Globus pallidus (tissue), 1 donor: ENCODE measurements around the gene PLCL1.
A peak's percentile ranks its signal among the peaks of the same experiment; 100 is the strongest.

Experiments used
- DNase-seq: peaks from one replicate; pipeline ENCODE4 v3.0.0-alpha.2; 2015; ENCODE audit warnings: low spot score

Gene PLCL1

DNA sequence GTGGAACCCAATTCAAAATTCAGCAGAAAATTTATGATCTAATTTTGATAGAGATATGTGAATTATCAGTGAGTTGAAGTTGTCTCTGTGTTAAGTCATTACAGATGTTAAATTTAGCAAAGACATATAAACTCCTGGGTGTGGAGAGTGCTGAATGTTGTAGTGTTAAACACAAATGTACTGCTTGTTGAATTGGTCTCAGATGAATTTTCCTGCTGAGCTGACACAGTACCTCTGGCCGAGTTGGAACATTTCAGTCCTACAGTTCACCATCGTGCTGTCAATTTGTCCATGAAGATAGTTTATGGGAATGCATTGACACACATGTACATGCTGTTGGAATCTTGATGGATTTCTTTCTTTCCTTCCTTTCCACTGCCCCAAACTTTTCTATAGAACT, 255.9 kb downstream of the PLCL1 start:
- no peak for DNase-seq

DNA sequence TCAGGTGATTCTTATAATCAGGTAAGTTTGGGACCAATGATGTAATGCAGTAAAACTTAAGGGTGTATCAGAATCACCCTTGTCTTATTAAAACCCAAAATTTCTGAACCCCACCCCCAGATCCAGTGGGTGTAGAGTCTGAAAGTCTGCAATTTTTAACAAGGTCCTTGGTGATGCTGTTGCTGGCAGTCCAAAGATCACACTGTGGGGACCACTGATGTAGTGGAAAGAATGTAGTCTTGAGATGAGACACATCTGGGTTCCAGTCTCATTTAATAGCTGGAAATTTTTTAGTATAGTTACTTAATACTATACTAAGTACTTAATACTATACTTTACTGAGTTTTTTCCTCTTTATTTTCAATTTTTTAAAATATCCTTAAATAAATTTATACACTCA, 258.4 kb downstream of the PLCL1 start:
- DNase-seq = no peak

DNA sequence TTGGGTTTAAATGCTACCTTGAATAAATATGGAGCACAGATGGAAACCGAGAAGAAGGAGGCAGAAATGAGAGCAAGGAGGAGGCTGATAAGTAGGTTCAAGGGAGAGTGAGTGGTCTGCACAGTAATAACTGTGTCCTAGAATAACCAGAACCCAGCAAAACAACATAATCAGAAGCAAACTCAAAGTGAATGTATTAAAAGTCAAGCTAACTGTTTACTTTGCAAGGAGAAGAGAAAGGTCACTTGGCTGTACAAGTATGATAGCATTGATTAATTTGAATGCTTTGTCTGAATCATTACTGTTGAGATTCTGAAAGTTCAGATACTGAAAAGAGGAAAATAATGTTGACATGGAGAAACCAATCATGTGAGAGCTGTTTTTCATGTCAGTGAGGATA, 258.8 kb downstream of the PLCL1 start:
- no peak for DNase-seq

DNA sequence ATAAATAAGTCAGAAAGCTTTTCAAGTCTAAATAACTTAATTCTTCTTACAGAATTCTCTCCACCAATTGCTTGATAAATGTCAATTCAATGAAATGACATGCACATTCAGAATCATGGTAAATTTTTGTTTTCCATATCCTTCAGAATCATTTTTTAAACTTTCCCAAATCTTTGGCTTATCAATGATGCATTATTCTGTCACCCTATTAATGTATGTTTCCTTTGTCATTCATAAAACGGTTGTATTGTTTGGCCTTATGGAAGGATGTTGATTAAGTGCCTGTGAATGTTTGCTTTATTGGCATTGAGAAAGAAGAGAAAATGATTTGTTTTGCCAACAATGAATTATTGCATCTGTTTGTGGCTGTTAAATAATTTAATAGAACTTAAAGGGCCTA, 260.9 kb downstream of the PLCL1 start:
- no peak for DNase-seq

DNA sequence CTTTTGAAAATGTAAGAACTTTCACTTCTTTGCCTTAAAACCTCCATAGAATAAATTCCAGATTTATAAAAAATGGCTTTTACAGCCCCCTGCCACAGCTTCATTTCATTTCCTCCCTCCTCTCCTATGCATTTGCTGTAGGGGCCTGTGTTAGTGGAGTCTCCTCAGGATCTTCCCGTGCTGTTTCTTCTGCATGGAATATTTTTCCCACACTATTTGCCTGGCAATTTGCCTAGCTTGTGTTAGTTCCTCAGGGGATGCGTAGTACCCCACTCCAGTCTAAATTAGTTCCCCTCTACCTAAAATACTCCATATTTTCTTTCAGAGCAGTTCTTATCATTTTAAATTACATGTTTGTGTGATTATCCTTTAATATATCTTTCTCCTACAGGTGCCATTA, 262.2 kb downstream of the PLCL1 start:
- no peak for DNase-seq

DNA sequence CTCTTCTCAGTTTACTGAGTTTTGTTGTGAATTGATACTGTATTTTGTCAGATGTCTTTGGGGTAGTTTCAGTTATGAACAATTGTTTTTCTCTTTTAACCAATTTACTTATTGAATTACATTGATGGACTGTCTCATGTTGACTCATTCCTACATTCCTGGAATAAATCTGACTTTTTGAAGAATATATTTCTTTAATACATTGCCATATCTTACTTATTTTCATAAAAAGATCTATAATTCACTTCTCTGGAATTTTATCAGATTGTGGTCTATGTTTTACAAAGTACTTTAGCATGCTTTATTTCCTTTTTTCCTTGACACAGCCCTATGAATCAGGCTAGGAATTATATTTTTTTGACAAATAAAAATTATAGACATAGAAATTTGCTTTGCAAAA, 268.3 kb downstream of the PLCL1 start:
- DNase-seq = no peak

DNA sequence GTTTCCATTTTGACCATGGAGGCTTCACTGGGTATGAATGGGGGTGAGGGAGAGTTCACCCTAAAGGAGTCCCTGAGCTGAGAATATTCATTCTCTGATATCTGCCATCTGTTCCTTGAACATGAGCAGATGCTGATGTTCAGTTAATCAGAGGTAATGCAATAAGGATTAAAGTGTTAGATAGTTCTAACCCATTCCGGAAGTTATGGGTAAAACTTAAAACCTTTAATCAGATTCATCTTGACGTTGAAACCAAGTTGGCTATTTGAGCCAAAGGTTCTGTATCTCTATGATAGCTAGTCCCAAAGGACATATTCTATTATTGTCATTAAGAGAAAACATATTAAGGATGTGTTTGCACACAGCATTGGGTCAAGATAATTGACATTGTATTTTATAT, 268.9 kb downstream of the PLCL1 start:
- no peak for DNase-seq

DNA sequence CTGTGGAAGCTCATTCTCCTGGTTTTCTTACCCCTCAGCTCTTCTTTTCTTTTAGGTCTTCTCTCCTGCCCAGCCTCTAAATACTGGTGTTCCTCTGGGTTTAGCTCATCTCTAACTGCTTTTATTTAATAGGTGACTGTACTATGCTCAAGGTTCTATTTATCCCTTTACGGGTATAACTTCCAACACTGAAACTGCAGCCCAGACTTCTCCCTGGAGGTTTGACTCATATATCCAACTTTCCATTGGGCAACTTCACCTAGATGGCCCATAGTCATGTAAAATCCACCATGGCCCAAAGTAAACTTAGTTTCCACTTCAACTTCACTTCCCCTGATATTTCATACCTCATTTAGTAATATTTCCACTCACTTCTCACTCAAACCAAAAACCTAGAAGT, 273.1 kb downstream of the PLCL1 start:
- no peak for DNase-seq

DNA sequence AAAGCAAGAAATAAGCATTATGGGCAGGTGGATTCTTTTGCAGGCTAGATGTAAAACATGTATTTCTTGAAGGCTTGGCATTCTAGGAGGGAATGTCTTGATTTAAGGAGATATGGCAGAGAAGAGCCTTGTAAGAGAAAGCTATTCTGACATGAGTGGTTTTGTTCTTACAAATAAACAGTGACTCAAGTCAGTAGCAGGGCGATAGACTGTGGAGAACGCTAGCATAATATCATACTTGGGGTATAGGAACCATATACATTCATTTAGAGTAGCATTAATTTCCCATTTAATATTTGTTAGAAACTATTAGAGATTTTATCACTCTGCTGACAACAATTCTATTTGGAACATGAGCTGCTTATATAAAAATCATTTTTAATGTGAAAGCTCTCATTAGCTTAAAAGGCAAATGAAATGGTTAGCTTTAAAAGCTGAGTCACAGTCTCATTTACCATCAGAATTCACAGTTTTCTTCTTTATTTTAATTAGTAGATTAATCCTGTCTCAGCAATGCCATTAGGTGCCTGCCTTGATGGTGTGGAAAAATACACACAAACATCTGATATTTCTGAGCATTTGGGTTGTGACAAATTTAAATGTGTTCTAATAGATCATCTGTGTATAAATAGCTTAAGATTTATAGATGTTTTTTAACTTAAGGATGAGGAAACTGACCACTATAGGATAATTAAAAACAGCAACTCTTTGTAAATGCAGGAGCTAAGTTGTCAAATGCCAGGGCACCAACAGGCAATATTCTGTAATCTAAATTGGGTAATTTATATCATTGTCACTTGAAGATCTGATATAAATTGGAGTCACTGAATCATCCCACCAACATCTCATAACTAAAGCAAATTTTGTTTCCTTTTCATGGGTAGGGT, 276.7 kb downstream of the PLCL1 start:
- no peak for DNase-seq

DNA sequence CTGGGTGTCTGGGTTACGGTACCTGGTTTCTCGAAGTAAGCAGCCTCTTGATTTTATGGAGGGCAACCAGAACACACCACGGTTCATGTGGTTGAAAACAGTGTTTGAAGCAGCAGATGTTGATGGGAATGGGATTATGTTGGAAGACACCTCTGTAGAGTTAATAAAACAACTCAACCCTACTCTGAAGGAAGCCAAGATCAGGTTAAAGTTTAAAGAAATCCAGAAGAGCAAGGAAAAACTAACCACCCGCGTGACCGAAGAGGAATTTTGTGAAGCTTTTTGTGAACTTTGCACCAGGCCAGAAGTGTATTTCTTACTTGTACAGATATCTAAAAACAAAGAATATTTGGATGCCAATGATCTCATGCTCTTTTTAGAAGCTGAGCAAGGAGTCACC, 279.8 kb downstream of the PLCL1 start:
- DNase-seq = no peak

DNA sequence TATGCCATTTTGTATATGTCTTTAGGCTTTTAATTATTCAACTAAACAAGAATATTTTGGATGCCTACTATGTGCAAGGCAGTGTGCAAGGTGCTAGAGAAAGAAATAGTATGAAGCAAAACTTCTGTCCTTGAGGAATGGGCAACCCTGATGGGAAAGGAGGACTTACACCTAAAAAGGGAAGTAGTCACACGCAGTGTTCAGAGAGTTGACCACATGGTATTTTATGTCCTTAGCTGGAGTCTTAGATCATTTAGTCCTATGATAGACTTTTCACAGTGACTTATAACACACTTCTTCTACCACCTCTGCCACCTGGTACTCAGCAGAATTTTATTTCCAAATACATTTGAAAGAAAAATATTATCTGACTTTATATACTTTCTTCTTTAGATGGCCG, 291.6 kb downstream of the PLCL1 start:
- DNase-seq = no peak

DNA sequence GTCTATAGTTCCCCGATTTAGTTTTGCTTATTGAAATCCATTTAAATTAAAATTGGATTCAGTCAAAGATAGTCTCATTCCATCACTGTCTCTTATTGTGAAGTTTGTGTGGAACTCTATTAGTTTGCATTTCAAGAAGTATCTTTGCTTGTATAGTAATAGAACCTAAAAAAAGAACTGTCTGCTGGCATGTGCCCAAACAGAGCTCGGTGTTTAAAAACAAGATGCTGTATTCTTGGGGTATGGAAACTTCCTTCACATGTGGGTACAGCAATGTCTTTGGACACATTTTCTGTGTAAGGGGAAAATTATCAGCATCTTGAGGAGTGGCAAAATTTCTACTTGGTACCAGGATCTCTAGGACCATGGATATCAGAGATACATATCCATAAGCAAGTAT, 292.6 kb downstream of the PLCL1 start:
- DNase-seq = no peak

DNA sequence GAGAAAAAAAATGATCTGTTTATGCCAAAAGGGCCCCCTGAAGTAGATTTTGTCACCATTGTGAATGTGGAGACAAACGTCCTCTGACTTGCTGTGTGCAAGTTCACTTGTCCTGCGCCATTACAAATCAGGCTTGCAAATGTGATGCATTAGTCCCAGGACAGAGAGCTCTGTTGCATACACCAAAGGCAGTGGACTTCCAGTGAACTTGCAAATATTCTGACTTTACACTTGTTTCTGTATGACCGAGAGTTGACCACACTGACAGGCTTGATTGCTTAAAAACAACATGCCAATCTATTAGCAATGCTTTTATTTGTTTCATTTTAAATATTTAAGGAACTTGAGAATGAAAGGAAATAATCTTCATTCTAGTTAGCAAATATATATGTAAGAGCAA, 293.2 kb downstream of the PLCL1 start:
- peak; percentile 55 for DNase-seq

DNA sequence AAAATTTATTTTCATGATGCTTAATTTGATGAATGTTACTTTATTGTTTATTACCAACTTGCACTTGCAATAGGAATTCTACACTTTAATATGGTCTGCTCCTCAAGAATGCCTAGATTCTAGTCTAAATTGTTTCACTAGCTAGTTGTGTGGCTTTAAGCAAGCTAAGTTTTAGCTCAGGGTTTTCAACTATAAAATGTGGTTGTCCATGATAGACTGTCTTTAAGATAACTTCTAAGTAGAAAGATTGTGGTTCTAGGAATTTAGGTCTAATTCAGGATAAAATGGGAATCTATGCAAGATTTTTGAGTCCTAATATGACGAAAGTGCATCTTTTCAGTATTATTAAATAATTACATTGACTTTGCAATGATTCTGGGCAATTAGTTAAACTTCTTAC, 294.0 kb downstream of the PLCL1 start:
- DNase-seq = peak; percentile 47

DNA sequence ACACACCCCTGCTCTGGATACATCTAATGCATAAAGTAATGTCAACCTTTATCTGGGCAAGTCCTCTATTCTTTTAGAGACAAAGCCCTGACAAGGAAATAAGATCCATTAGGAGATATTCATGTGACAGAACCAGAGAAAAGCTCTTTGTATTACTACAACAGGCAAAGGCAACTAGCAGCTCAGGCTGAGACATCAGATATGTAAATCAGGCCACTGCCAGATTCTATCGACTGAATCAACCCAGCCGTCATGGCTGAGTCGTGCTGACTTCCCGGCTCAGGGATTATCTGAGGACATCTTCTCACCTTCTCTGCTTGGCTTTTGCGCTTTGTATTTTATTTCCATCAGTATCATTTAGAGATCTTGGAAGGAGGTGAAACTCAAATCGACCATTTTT, 294.5 kb downstream of the PLCL1 start:
- DNase-seq = peak; percentile 92

DNA sequence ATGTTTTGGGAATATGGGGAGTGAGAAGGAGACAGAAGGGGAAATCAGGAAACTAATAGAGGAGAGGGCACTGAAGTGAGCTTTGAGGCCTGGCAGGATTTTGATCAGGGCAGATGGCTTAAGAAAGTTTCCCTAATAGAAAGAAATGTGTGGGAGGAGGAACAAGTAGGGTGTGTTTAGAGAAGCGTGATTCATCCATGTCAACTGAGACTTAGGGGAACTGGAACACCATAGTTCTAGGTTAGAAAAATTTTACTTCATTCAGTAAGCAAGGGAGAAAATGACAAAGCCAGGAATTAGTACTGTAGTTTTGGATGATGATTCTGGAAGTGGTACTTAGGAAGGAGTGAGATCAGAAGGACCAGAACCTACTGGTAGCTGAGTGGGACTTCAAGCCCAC, 296.0 kb downstream of the PLCL1 start:
- DNase-seq = no peak

DNA sequence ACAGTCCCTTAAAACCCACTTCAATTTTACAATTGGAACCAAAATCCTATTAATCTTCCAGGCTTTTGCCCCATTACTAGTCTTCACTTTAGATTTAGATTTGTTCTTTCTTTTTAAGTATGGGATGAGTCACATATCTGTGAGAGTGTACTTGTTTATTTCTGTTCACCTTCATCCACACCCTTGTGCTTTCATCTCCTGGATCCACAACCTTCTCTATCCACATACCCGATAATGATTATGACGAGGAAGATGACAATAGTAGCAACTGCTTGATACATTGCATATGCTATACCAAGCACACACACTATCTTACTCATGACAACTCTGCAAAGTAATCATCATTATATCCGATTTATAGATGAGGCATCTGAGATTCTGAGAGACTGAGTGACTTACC, 297.3 kb downstream of the PLCL1 start:
- DNase-seq = no peak

DNA sequence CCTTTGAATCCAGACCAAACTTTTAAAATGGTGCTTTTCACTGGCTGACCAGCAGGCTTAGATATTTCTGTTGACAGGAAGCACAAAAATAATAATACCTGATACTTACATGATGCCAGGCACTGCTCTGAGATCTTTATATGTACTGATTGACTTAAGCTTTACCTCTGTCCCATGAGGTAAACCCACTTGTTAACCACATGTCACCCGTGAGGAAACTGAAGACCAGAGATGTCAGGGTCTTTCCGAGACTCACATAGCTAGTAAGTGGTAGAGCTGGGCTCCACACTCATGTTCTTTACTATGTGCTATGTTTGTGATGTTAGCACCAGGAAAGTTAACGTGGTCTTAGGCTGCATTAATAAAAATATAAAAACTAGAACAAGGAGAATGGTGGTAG, 297.7 kb downstream of the PLCL1 start:
- no peak for DNase-seq

DNA sequence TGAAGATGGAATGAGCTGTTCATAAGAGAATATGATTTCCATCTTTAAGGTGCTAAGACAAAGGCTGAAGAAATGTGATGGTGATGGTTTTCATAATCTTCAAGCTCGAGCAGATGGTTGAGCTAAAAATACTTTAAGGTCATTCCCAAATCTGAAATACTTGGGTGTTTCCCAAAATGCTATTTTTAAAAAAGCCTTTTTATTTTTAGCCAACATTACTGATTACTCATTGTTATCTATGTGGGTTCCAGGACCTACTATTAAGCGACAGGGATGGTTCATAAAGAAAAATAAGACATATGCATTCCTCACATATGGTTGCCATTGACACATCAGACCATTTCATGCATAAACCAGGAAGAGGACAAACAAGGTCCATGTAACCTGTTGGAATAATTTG, 298.5 kb downstream of the PLCL1 start:
- no peak for DNase-seq

DNA sequence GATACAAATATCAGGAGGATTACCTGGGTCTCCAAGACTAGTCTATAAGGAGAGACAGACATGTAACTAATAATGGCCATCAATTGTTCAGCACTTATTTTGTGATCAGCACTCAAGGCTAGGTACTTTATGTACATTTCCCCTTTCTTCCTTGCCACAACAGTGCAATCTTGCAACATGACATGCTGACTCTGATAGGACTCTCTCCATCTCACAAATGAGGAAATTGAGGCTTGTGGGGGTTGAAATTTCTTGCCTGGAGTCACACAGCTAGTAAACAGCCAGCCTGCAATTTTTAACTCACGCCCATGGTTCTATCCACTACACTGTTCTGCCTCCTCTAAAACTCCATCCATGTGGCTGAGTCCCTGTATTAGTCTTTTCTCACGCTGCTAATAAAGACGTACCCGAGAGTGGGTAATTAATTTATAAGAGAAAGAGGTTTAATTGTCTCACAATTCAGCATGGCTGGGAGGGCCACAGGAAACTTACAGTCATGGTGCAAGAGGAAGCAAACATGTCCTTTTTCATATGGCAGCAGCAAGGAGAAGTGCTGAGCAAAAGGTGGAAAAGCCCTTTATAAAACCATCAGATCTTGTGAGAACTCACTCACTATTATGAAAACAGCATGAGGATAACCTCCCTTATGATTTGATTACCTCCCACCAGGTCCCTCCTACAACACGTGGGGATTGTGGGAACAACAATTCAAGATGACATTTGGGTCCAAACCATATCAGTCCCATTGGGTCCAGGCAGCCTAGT, 302.4 kb downstream of the PLCL1 start:
- no peak for DNase-seq

DNA sequence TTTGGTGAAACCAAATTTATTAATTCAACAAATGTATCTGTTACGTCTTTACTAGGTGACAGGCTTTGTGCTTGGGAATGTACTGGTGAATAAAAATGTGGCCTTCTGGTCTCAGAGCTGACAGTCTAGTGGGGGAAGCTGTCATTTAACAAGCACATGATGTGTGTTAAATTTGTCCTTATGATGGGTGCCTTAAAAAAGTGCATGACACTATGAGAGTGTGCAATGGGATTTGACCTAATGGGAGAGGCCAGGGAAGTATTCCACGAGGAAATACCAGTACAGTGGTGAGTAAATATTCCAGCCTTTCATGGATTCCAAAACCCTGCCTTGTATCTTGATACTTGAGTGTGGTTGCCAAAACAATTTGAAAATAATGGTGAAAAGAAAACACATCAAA, 308.9 kb downstream of the PLCL1 start:
- no peak for DNase-seq

DNA sequence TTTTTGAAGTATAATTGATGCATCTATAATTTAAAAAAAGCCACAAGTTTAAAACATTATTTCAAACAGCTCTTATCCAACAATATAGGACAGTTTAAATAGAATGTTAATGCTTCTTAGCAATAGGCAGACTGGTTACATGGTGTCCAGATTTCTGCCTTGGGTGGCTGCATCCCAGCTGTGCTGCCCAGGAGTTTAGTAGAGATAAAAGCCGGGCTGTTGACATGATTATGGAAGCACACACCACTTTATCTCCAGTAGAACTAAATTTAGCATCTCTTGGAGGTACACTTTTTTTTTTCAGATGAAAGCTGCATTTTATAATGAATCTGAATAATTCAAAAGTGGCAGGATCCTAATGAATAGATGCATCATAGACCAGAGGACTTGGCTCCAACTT, 309.7 kb downstream of the PLCL1 start:
- no peak for DNase-seq

DNA sequence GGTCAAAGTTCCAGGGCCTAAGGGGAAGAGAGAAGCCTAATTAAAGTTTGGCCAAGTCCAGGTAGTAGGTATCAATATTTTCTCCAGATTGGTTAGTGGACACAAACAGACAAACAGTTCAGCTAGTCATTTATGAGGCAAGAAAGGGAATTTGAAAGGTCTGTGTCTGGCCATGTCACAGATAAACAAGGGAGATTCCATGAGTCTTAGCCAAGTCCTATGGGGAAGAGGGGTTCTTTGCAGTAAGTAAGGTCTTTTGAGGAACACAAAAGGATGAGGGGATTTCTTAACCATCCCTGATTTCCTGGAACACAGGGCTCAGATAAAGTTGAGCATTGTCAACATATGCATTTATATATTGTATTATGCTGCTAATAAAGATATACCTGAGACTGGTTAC, 310.8 kb downstream of the PLCL1 start:
- DNase-seq = no peak

DNA sequence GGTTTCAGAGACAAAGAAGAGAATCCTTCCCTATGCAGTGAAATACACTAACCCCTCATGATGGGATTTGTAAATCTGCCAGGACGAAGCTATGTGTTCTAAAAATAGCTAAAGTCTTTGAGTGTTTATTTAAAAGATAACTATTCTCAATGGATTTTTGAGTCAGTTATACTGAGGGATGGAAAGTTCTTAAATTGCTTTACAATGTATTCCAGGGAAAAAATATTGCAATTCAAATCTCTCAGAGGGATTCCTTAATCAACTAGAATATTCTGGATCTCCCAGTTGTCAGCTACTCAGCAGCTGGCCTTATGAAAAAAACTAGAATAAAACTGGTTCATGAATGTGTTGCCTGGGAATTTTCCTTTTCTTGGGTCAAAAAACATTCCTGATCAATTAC, 312.4 kb downstream of the PLCL1 start:
- no peak for DNase-seq
